Ectodermal cell (in vitro differentiated cells): ENCODE results near the gene GLYATL3.

Source experiments
- H3K27ac ChIP-seq: 2 replicates; pipeline ENCODE4 v1.7.0; 2013; ENCODE audit warnings: mild to moderate bottlenecking, low read depth, low read length; ENCODE audit not compliant: insufficient read depth, poor library complexity, severe bottlenecking
- H3K27me3 ChIP-seq: 2 replicates; pipeline ENCODE4 v1.7.0; 2013; ENCODE audit warnings: mild to moderate bottlenecking, low read length; ENCODE audit not compliant: insufficient read depth, control insufficient read depth, poor library complexity, severe bottlenecking
- H3K36me3 ChIP-seq: one replicate; pipeline ENCODE4 v1.7.0; 2013; ENCODE audit warnings: low read length; ENCODE audit not compliant: control insufficient read depth, insufficient read depth
- H3K4me1 ChIP-seq: one replicate; pipeline ENCODE4 v1.7.0; 2013; ENCODE audit warnings: low read length; ENCODE audit not compliant: control insufficient read depth, insufficient read depth
- H3K4me3 ChIP-seq: 2 replicates; pipeline ENCODE4 v1.7.0; 2013; ENCODE audit warnings: low read depth, low read length, control low read depth; ENCODE audit not compliant: insufficient read depth
- H3K9me3 ChIP-seq: 2 replicates; pipeline ENCODE4 v1.7.0; 2013; ENCODE audit warnings: mild to moderate bottlenecking, low read length, moderate library complexity; ENCODE audit not compliant: control insufficient read depth
- WGBS, 2 experiments: methylation state at CpG; one replicate each; pipeline ENCODE4 v1.1.7; 2013; ENCODE audit warnings: missing lambda C conversion rate in 2 of 2; 5-methylcytosine and 5-hydroxymethylcytosine counted together

The GLYATL3 gene

GRCh38 chr6:49555951-49556350 is 56.2 kb downstream of the GLYATL3 start:
- 71 to 100% methylated on average over 3 to 4 of the region's 4 CpGs for WGBS, 2 experiments
- peaks cover 20% of the 10 kb centered on the region for H3K4me1 ChIP-seq
- H3K4me3 ChIP-seq, result no peak overlapping the region
- H3K36me3 ChIP-seq, result no peaks in the 10 kb centered on the region
- H3K27me3 ChIP-seq, result peaks cover 3% of the 10 kb centered on the region
- no peak overlapping the region for H3K27ac ChIP-seq
- no peaks in the 10 kb centered on the region for H3K9me3 ChIP-seq

DNA sequence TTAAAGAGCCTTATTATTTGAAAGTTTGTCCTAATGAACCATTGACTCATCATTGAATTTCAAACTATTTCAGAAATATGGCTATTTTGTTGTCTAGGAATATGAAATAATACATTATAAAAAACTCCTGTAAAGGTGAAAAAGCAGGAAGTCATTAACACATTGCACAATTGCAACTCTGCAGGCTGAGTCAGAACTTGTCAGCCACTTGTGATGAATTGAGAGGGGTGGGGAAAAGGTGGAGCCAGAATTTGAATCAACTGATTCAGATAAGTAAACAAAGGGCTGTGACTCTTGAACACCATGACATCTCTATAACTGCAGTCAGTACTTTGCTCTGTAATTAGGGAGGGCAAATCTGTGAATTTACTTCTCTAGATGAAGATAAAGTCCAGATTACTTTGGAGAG is 56.7 kb downstream of the GLYATL3 start:
- H3K9me3 ChIP-seq, result no peaks in the 10 kb centered on the region
- no peak overlapping the region for H3K27ac ChIP-seq
- no peaks in the 10 kb centered on the region for H3K36me3 ChIP-seq
- no peak overlapping the region for H3K4me3 ChIP-seq
- H3K4me1 ChIP-seq, result peaks cover 20% of the 10 kb centered on the region
- H3K27me3 ChIP-seq, result no peaks in the 10 kb centered on the region

DNA sequence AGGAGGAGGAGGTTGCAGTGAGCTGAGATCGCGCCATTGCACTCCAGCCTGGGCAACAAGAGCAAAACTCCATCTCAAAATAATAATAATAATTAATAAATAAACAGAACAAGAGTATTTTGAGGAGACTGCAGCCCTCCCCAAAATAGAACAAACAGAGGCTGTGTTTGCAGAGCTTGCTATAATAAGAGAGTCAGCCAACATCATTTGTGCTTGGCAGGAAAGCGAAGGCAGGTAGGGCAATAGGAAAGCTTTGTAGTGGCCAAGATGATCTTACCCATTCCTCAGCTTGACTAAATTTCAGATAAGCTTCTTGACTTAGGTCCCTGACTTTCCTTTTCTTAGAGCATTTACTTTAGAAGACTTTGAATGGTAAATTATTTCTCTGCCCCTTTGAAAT is 57.5 kb downstream of the GLYATL3 start:
- no peaks in the 10 kb centered on the region for H3K27me3 ChIP-seq
- no peak overlapping the region for H3K27ac ChIP-seq
- no peak overlapping the region for H3K4me3 ChIP-seq
- peaks cover 17% of the 10 kb centered on the region for H3K4me1 ChIP-seq
- 100% methylated on average over 1 of the region's 3 CpGs for WGBS, 2 experiments
- no peaks in the 10 kb centered on the region for H3K9me3 ChIP-seq
- no peaks in the 10 kb centered on the region for H3K36me3 ChIP-seq

GRCh38 chr6:49558238-49558637 is 58.5 kb downstream of the GLYATL3 start:
- Histone ChIP-seq H3K4me3 (no peak overlapping the region), H3K9me3 (no peaks in the 10 kb centered on the region), H3K36me3 (no peaks in the 10 kb centered on the region), H3K27me3 (no peaks in the 10 kb centered on the region), H3K4me1 (peaks cover 12% of the 10 kb centered on the region), H3K27ac (no peak overlapping the region)

- no peaks in the 10 kb centered on the region for H3K4me1 ChIP-seq
- no peaks in the 10 kb centered on the region for H3K9me3 ChIP-seq
Observed at GRCh38 chr6:49563006-49563886, 63.5 kb downstream of the GLYATL3 start.

DNA sequence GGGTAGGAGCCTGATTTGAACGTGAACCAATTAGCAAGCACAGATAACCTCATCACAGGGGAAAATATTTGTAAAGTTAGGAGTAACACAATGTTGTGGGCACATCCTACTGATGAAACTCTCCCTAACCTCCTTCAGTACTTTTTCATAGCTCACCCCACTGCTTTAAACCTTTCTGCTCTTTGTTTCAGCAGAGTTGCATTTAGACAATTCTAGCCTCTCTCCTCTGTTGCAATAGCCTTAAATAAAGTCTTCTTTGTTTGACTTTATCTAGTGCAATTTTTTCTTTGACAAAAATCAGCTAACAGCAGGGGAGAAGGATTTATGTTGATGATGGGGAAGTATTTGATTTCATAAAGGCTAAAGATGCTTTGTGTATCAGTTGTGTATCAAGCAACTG is 64.8 kb downstream of the GLYATL3 start:
- no peaks in the 10 kb centered on the region for H3K4me1 ChIP-seq
- H3K4me3 ChIP-seq, result no peak overlapping the region
- no peaks in the 10 kb centered on the region for H3K27me3 ChIP-seq
- no peaks in the 10 kb centered on the region for H3K9me3 ChIP-seq
- no peak overlapping the region for H3K27ac ChIP-seq
- no peaks in the 10 kb centered on the region for H3K36me3 ChIP-seq
- WGBS, 2 experiments, result 80% methylated on average over 1 of the region's 1 CpG; no CpG with 5 or more reads in 1 of the 2 experiments

More at GRCh38 chr6:49563006-49563886, 63.5 kb downstream of the GLYATL3 start:
- Histone ChIP-seq H3K27ac (no peak overlapping the region), H3K36me3 (no peaks in the 10 kb centered on the region), H3K4me3 (no peak overlapping the region), H3K27me3 (no peaks in the 10 kb centered on the region)
- 78 to 83% methylated on average over 5 of the region's 5 CpGs for WGBS, 2 experiments

DNA sequence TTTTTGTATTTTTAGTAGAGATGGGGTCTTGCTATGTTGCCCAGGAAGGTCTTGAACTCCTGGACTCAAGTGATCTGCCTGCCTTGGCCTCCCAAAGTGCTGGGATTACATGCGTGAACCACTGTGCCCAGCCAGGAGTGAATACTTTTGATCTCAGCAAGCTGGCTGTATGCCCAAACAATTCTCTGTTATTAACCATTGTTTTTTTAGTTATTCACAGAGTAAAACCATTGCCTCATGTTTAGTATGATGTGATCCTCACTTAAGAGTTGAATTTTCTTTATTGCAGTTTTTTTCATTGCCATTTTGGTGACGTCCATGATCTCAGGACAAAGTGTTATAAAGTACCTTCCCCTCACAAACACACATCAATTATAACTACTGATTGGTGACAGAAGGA is 65.5 kb downstream of the GLYATL3 start:
- Histone ChIP-seq H3K27ac (no peak overlapping the region), H3K9me3 (no peaks in the 10 kb centered on the region), H3K27me3 (no peaks in the 10 kb centered on the region), H3K4me3 (no peak overlapping the region), H3K36me3 (no peaks in the 10 kb centered on the region), H3K4me1 (no peaks in the 10 kb centered on the region)
- WGBS, 2 experiments, result 43 to 96% methylated on average over 1 to 2 of the region's 2 CpGs

GRCh38 chr6:49565855-49566254 is 66.1 kb downstream of the GLYATL3 start:
- H3K27ac ChIP-seq, result no peak overlapping the region
- no peaks in the 10 kb centered on the region for H3K36me3 ChIP-seq
- H3K4me1 ChIP-seq, result no peaks in the 10 kb centered on the region
- H3K27me3 ChIP-seq, result no peaks in the 10 kb centered on the region
- WGBS, 2 experiments, result 87 to 92% methylated on average over 10 of the region's 10 CpGs
- no peaks in the 10 kb centered on the region for H3K9me3 ChIP-seq
- H3K4me3 ChIP-seq, result no peak overlapping the region

- Histone ChIP-seq H3K27me3 (no peaks in the 10 kb centered on the region), H3K9me3 (no peaks in the 10 kb centered on the region)
- 91 to 97% methylated on average over 6 of the region's 6 CpGs for WGBS, 2 experiments
Observed at GRCh38 chr6:49570474-49571079, 70.9 kb downstream of the GLYATL3 start.

GRCh38 chr6:49576618-49577017 is 76.9 kb downstream of the GLYATL3 start:
- Histone ChIP-seq H3K4me1 (no peaks in the 10 kb centered on the region), H3K9me3 (no peaks in the 10 kb centered on the region), H3K4me3 (no peak overlapping the region), H3K27ac (no peak overlapping the region), H3K36me3 (no peaks in the 10 kb centered on the region), H3K27me3 (no peaks in the 10 kb centered on the region)
- WGBS, 2 experiments, result 83 to 84% methylated on average over 1 of the region's 1 CpG

More at GRCh38 chr6:49570474-49571079, 70.9 kb downstream of the GLYATL3 start:
- Histone ChIP-seq H3K36me3 (no peaks in the 10 kb centered on the region), H3K4me1 (no peaks in the 10 kb centered on the region), H3K4me3 (no peak overlapping the region), H3K27ac (no peak overlapping the region)
